HepG2 (cell line): Measurements from ENCODE around the gene CMTM5. TPM values are rescaled to one million over a fixed set of nuclear protein-coding genes. Genes with fewer than 3 reads are reported as not detected.
A peak's percentile ranks its signal among the peaks of the same experiment; 100 is the strongest.

Experiments
- ATAC-seq: fragments of 200-7000 bp; cut with Tn5 transposase; 3 replicates; pipeline ENCODE4 v1.9.1; 2020; ENCODE audit warnings: mild to moderate bottlenecking, moderate library complexity
- BruUV-seq: library from RNA; stranded (reverse); fragments of 400-500 nt; replicated peaks from 2 replicates; lab custom pipeline; 2021; lab: Mats Ljungman, UMichigan
- CTCF ChIA-PET: fragments of 300-600 bp; formaldehyde crosslinking; extraction: SDS; loops from one replicate; lab custom pipeline; 2021; ENCODE audit warnings: low total read pairs, inconsistent platforms, low intra/inter-chr PET ratio; lab: Yijun Ruan, JAX
- POLR2A ChIA-PET: fragments of 350-600 bp; sonication (Branson Sonifier 250); formaldehyde crosslinking; loops from one replicate; lab custom pipeline; 2020; ENCODE audit warnings: antibody characterized with exemption, inconsistent platforms; lab: Yijun Ruan, JAX
- DNase-seq: peaks from one replicate; pipeline ENCODE4 v3.0.0-alpha.2; 2015; ENCODE audit warnings: low spot score
- FAIRE-seq: peaks from 3 replicates; lab custom pipeline; 2011; peaks lifted over from hg19 to GRCh38; lab: Jason Lieb, UNC
- H2AFZ ChIP-seq: one replicate; pipeline ENCODE4 v1.6.1; 2011; ENCODE audit warnings: low read length, inconsistent platforms
- H3K27ac ChIP-seq: fragments of 300-600 bp; 3 replicates; pipeline ENCODE4 v1.8.0; 2011; ENCODE audit warnings: mixed run types, mild to moderate bottlenecking, mixed read lengths, low read length, inconsistent platforms; ENCODE audit not compliant: insufficient read depth; ENCODE audit errors: extremely low read length
- H3K27me3 ChIP-seq, 2 experiments: fragments of 200-600 bp in 1 of 2; 2 replicates in 1 of 2; 3 replicates in 1 of 2; pipeline versions ENCODE4 v1.6.0 to v1.8.0; 2011; ENCODE audit warnings: low read length in 2 of 2, mild to moderate bottlenecking in 2 of 2, moderate library complexity in 2 of 2, inconsistent platforms in 1 of 2; ENCODE audit not compliant: insufficient read depth in 2 of 2, control insufficient read depth in 1 of 2
- H3K36me3 ChIP-seq, 2 experiments: fragments of 200-600 bp in 1 of 2; replicated peaks in 1 of 2; 2 replicates in 1 of 2; 3 replicates in 1 of 2; pipeline versions ENCODE4 v1.5.1 to v1.8.0; 2011; ENCODE audit warnings: low read length in 2 of 2, inconsistent platforms in 1 of 2; ENCODE audit not compliant: insufficient read depth in 2 of 2, control insufficient read depth in 1 of 2
- H3K4me1 ChIP-seq: 2 replicates; pipeline ENCODE4 v1.5.1; 2012; ENCODE audit warnings: low read length, inconsistent platforms; ENCODE audit not compliant: insufficient read depth
- H3K4me2 ChIP-seq: 2 replicates; pipeline ENCODE4 v1.6.0; 2011; ENCODE audit warnings: low read depth, low read length, inconsistent platforms
- H3K4me3 ChIP-seq, 3 experiments: fragments of 200-600 bp in 1 of 3; sonication (generic), shearing (Covaris generic) in 1 of 3; replicated peaks in 1 of 3; 2 replicates each; pipeline ENCODE4 v1.5.1; 2011 to 2016; ENCODE audit warnings: low read length in 3 of 3, inconsistent platforms in 2 of 3, low read depth in 2 of 3, mild to moderate bottlenecking in 2 of 3, control low read depth in 1 of 3, mixed read lengths in 1 of 3; ENCODE audit not compliant: insufficient read depth in 1 of 3
- H3K79me2 ChIP-seq: one replicate; pipeline ENCODE4 v1.6.1; 2011; ENCODE audit warnings: low read length, inconsistent platforms; ENCODE audit not compliant: insufficient read depth
- H3K9ac ChIP-seq: 2 replicates; pipeline ENCODE4 v1.6.0; 2011; ENCODE audit warnings: mild to moderate bottlenecking, low read depth, low read length, inconsistent platforms; ENCODE audit not compliant: insufficient read depth
- H3K9me3 ChIP-seq: 2 replicates; pipeline ENCODE4 v1.5.1; 2012; ENCODE audit warnings: mild to moderate bottlenecking, low read length
- H4K20me1 ChIP-seq: 2 replicates; pipeline ENCODE4 v1.6.0; 2011; ENCODE audit warnings: inconsistent platforms, mild to moderate bottlenecking, low read length, moderate library complexity; ENCODE audit not compliant: insufficient read depth
- CHD4 ChIP-seq: fragments of 200-600 bp; sonication (generic); IDR thresholded peaks from 2 replicates; pipeline ENCODE4 v1.7.0; 2017; ENCODE audit warnings: mild to moderate bottlenecking, low read length, borderline replicate concordance
- PPARG ChIP-seq: conservative IDR thresholded peaks from 2 replicates; pipeline ENCODE4 v1.6.1; 2016; ENCODE audit warnings: missing biosample characterization, missing genetic modification reagents
- SNAI1 ChIP-seq: sonication (generic); formaldehyde crosslinking; IDR thresholded peaks from 2 replicates; pipeline ENCODE4 v1.5.0; 2020; ENCODE audit warnings: mild to moderate bottlenecking, missing genetic modification reagents, borderline replicate concordance
- SNAPC2 ChIP-seq: sonication (generic); formaldehyde crosslinking; IDR thresholded peaks from 2 replicates; pipeline ENCODE4 v1.8.1; 2022; ENCODE audit warnings: mild to moderate bottlenecking, missing genetic modification reagents
- SP140L ChIP-seq: sonication (generic); formaldehyde crosslinking; IDR thresholded peaks from 2 replicates; pipeline ENCODE4 v1.4.0; 2020; ENCODE audit warnings: missing genetic modification reagents, borderline replicate concordance
- SRSF1 ChIP-seq: fragments of 200-400 bp; formaldehyde crosslinking; optimal IDR thresholded peaks from 2 replicates; pipeline ENCODE3; 2017; ENCODE audit warnings: mild to moderate bottlenecking, low read depth, low read length, moderate library complexity
- XRCC5 ChIP-seq: fragments of 200-400 bp; formaldehyde crosslinking; optimal IDR thresholded peaks from 2 replicates; pipeline ENCODE3; 2017; ENCODE audit warnings: mild to moderate bottlenecking, low read length
- ZC3H4 ChIP-seq: sonication (generic); formaldehyde crosslinking; IDR thresholded peaks from 2 replicates; pipeline ENCODE4 v1.4.0; 2020; ENCODE audit warnings: missing genetic modification reagents, borderline replicate concordance
- ZNF253 ChIP-seq: sonication (generic); formaldehyde crosslinking; IDR thresholded peaks from 2 replicates; pipeline ENCODE4 v1.8.0; 2022; ENCODE audit warnings: mild to moderate bottlenecking, missing genetic modification reagents, borderline replicate concordance
- ZNF317 ChIP-seq: sonication (generic); formaldehyde crosslinking; IDR thresholded peaks from 2 replicates; pipeline ENCODE4 v1.5.0; 2020; ENCODE audit warnings: mild to moderate bottlenecking, missing genetic modification reagents
- ZNF382 ChIP-seq: sonication (generic); formaldehyde crosslinking; IDR thresholded peaks from 2 replicates; pipeline ENCODE4 v1.5.0; 2020; ENCODE audit warnings: missing genetic modification reagents, mild to moderate bottlenecking, borderline replicate concordance
- WGBS: methylation state at CpG from one replicate; pipeline ENCODE4 v1.1.6; 2017; ENCODE audit warnings: low lambda C conversion rate; 5-methylcytosine and 5-hydroxymethylcytosine counted together
- in situ Hi-C: cut with HindIII; loops from 2 replicates; pipeline ENCODE4 v1.10.0; 2017; ENCODE audit warnings: low pct_unique_long_range_greater_than_20kb; ENCODE audit not compliant: extremely low pct_ligation_motif_present
- intact Hi-C: fragments of 100-400 bp; cut with micrococcal nuclease; formaldehyde crosslinking; loops from one replicate; pipeline ENCODE4 v1.10.0; 2022; ENCODE audit not compliant: unreplicated experiment
- polyA plus RNA-seq, 8 experiments: library from polyadenylated mRNA; depleted of rRNA in 3 of 8; stranded (reverse) in 7 of 8; unstranded in 1 of 8; fragments of >200 nt; fragmentation: Illumina TruSeq in 4 of 8; extraction: Trizol in 4 of 8; gene quantifications; 2 replicates each; pipeline versions ENCODE4 v1.2.1 to v1.2.3, GENCODE V29; 2011 to 2016; ENCODE audit warnings: low read depth in 4 of 8, missing spikeins in 1 of 8, mixed read lengths in 1 of 8; ENCODE audit not compliant: insufficient read depth in 1 of 8
- total RNA-seq, 5 experiments: library from RNA; depleted of rRNA; stranded (reverse); fragments of >200 nt; fragmentation: Illumina TruSeq; extraction: Trizol; gene quantifications; 2 replicates each; pipeline ENCODE4 v1.2.3, GENCODE V29; 2016; ENCODE audit warnings: low read depth in 1 of 5
- TF ChIP-seq, protein P1 (sequence below): sonication (generic); formaldehyde crosslinking; IDR thresholded peaks from 2 replicates; pipeline ENCODE4 v1.5.0; 2020; ENCODE audit warnings: missing genetic modification reagents
- TF ChIP-seq, protein P2 (sequence below): sonication (generic); formaldehyde crosslinking; IDR thresholded peaks from 2 replicates; pipeline ENCODE4 v1.4.0; 2020; ENCODE audit warnings: mild to moderate bottlenecking, missing genetic modification reagents
- TF ChIP-seq, protein P3 (sequence below): IDR thresholded peaks from 2 replicates; pipeline ENCODE4 v1.6.1; 2018; ENCODE audit warnings: missing genetic modification reagents, mild to moderate bottlenecking, missing compliant biosample characterization
- TF ChIP-seq, protein P4 (sequence below): sonication (generic); formaldehyde crosslinking; IDR thresholded peaks from 2 replicates; pipeline ENCODE4 v1.5.1; 2020; ENCODE audit warnings: mild to moderate bottlenecking, missing genetic modification reagents, moderate library complexity

Gene CMTM5
- total and polyA plus RNA-seq, 2 of the 13 experiments (the other 11 are each of a cell fraction or from before 2014, with no cell fraction given), result not detected

DNA sequence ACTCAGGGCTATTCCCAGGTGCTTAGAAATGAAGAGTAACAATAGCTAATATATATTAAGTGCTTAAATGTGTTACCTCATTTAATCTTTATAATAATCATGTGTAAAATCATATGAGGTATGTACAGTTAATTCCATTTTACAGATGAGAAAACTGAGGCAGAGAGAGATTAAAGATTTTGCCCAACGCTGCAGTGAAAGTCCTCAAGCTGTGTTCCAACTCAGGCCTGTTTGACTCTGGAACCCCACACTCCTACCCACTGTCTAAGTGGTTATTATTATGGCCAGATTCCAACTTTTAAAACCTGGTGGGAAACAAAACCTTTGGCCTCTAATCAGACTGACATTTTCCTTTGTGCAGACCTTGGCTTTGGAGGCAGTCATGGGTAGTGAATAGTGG, 10.2 kb downstream of the CMTM5 start (continued):
- TF ChIP-seq CHD4 (peak; percentile 59; the same call in 1 of the 2 replicates), ZC3H4 (CRISPR knock-in tag) (no peak), SNAI1 (no peak)
- TF ChIP-seq, protein P1, sequence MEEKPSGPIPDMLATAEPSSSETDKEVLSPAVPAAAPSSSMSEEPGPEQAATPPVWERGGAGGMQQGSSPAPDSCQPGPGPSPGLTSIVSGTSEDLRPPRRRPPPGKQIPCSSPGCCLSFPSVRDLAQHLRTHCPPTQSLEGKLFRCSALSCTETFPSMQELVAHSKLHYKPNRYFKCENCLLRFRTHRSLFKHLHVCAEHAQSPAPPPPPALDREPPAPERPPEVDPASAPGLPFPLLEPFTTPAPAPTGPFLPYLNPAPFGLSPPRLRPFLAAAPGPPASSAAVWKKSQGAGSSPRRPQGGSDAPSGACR (CRISPR knock-in tag), result no peak

DNA sequence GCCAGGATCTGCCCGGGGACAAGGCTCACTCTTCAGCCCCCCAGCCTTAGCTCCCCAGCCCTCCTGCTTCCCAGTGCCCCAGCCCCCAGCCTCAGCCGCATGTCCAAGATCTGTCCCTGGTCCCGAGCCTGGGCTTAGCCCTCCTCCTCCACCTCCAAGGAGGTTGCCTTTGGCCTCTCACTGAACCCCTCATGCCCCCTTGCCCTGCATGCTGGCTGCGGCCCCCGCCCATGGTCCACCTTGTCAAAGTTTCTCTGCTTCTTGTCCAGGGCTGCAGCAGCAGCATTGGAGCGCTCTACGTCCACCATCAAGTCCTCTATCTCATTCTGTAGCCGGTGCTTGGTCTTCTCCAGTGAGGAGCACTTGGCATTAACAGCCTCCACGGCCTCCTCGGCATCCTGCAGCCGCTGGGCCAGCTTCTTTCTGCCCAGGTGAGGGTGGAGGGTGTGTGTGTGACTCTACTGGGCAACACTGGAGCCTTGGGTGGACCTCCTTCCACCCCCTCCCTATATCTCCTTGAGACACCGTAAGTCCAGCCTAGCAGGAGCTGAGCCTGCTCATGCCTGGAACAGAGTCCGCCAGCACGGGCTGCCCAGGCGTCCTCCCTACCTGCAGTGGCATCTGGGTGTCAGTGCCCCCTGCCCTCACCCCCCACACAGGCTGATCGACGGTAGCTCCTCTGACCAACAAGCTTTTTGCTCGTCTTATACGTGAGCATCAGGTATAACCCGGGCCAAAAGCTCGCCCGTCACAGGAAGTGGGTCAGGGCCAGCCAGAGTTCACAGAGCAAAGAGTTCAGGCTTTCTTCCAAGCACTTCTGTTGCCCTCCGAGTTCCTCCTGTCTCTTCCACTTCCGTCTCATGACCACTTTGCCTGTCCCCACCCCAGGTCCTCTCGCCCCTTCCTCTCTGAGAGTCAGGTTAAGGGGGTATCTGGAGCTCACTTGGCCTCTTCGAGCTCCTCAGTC, 11.4 kb downstream of the CMTM5 start:
- ChIA-PET POLR2A (no interaction called here), CTCF (no interaction called here)
- H3K4me1 ChIP-seq, result no peaks in the 10 kb centered on the region
- in situ Hi-C loops, result no loop called here
- intact Hi-C loops, result no loop called here
- no TSS peak for BruUV-seq
- H3K4me3 ChIP-seq, result no peak overlapping the region
- H3K79me2 ChIP-seq, result no peaks in the 10 kb centered on the region
- H3K9me3 ChIP-seq, result no peaks in the 10 kb centered on the region
- H2AFZ ChIP-seq, result no peak overlapping the region
- no peaks in the 10 kb centered on the region for H3K36me3 ChIP-seq
- H4K20me1 ChIP-seq, result no peaks in the 10 kb centered on the region
- WGBS, result 26% methylated on average over 26 of the region's 26 CpGs
- no peak for FAIRE-seq
- TF ChIP-seq, protein P2, sequence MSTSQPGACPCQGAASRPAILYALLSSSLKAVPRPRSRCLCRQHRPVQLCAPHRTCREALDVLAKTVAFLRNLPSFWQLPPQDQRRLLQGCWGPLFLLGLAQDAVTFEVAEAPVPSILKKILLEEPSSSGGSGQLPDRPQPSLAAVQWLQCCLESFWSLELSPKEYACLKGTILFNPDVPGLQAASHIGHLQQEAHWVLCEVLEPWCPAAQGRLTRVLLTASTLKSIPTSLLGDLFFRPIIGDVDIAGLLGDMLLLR (CRISPR knock-in tag), result 0 out of 2 replicates have a peak, but pooled peaks have one; percentile 16
- TF ChIP-seq, protein P3, sequence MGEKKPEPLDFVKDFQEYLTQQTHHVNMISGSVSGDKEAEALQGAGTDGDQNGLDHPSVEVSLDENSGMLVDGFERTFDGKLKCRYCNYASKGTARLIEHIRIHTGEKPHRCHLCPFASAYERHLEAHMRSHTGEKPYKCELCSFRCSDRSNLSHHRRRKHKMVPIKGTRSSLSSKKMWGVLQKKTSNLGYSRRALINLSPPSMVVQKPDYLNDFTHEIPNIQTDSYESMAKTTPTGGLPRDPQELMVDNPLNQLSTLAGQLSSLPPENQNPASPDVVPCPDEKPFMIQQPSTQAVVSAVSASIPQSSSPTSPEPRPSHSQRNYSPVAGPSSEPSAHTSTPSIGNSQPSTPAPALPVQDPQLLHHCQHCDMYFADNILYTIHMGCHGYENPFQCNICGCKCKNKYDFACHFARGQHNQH (CRISPR knock-in tag), result no peak
- TF ChIP-seq ZNF317 (CRISPR knock-in tag) (0 out of 2 replicates have a peak, but pooled peaks have one; percentile 67), ZNF253 (CRISPR knock-in tag) (0 out of 2 replicates have a peak, but pooled peaks have one; percentile 19), SNAPC2 (CRISPR knock-in tag) (no peak), SP140L (CRISPR knock-in tag) (no peak), ZNF382 (CRISPR knock-in tag) (no peak), XRCC5 (no peak), SRSF1 (no peak), PPARG (no peak)
- TF ChIP-seq, protein P4, sequence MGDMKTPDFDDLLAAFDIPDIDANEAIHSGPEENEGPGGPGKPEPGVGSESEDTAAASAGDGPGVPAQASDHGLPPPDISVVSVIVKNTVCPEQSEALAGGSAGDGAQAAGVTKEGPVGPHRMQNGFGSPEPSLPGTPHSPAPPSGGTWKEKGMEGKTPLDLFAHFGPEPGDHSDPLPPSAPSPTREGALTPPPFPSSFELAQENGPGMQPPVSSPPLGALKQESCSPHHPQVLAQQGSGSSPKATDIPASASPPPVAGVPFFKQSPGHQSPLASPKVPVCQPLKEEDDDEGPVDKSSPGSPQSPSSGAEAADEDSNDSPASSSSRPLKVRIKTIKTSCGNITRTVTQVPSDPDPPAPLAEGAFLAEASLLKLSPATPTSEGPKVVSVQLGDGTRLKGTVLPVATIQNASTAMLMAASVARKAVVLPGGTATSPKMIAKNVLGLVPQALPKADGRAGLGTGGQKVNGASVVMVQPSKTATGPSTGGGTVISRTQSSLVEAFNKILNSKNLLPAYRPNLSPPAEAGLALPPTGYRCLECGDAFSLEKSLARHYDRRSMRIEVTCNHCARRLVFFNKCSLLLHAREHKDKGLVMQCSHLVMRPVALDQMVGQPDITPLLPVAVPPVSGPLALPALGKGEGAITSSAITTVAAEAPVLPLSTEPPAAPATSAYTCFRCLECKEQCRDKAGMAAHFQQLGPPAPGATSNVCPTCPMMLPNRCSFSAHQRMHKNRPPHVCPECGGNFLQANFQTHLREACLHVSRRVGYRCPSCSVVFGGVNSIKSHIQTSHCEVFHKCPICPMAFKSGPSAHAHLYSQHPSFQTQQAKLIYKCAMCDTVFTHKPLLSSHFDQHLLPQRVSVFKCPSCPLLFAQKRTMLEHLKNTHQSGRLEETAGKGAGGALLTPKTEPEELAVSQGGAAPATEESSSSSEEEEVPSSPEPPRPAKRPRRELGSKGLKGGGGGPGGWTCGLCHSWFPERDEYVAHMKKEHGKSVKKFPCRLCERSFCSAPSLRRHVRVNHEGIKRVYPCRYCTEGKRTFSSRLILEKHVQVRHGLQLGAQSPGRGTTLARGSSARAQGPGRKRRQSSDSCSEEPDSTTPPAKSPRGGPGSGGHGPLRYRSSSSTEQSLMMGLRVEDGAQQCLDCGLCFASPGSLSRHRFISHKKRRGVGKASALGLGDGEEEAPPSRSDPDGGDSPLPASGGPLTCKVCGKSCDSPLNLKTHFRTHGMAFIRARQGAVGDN (CRISPR knock-in tag), result 0 out of 2 replicates have a peak, but pooled peaks have one; percentile 6
- peak; percentile 19 for ATAC-seq
- H3K4me2 ChIP-seq, result no peak overlapping the region
- no peak for DNase-seq
- H3K27ac ChIP-seq, result no peak overlapping the region
- peaks cover 29 to 94% of the 10 kb centered on the region in 2 experiments for H3K27me3 ChIP-seq
- H3K9ac ChIP-seq, result no peak overlapping the region
